Peyer's patch (tissue), 4 donors: Measurements from ENCODE around the gene WHRN. TPM values are rescaled to one million over a fixed set of nuclear protein-coding genes. Genes with fewer than 3 reads are reported as not detected.
A peak's percentile ranks its signal among the peaks of the same experiment; 100 is the strongest.

Source experiments
- DNase-seq, 3 donors: peaks; one replicate each; pipeline ENCODE4 v3.0.0-alpha.2; 2017 to 2019
- H3K27ac ChIP-seq, 4 donors: fragments of 200-600 bp; sonication (generic); one replicate each; pipeline ENCODE4 v1.5.1; 2016 to 2019
- H3K27me3 ChIP-seq, 2 donors: fragments of 200-600 bp; sonication (generic); one replicate each; pipeline ENCODE4 v1.5.1; 2019
- H3K36me3 ChIP-seq, 3 donors: fragments of 200-600 bp; sonication (generic); one replicate each; pipeline ENCODE4 v1.5.1; 2016 to 2019
- H3K4me1 ChIP-seq, 4 donors: fragments of 200-600 bp; sonication (generic); one replicate each; pipeline ENCODE4 v1.5.1; 2016 to 2019
- H3K4me3 ChIP-seq, 4 donors: fragments of 200-600 bp; sonication (generic); 1 replicate in 3 of 4; 2 replicates in 1 of 4; pipeline ENCODE4 v1.5.1; 2016 to 2019; ENCODE audit warnings: mild to moderate bottlenecking in 1 of 4
- H3K9me3 ChIP-seq, 4 donors: fragments of 200-600 bp; sonication (generic); one replicate each; pipeline ENCODE4 v1.5.1; 2016 to 2019; ENCODE audit warnings: mild to moderate bottlenecking in 1 of 4
- CTCF ChIP-seq, 6 experiments: fragments of 450-650 bp in 4 of 6; fragments of 200-600 bp in 2 of 6; sonication (generic) in 1 of 6; IDR thresholded peaks; one replicate each; pipeline ENCODE4 v1.5.1; 2017 to 2019; ENCODE audit warnings: antibody characterized with exemption in 6 of 6, mild to moderate bottlenecking in 3 of 6, moderate library complexity in 1 of 6
- POLR2A ChIP-seq, 2 donors: fragments of 450-650 bp; IDR thresholded peaks; one replicate each; pipeline ENCODE4 v1.5.1; 2017; ENCODE audit warnings: antibody characterized with exemption in 2 of 2, mild to moderate bottlenecking in 2 of 2, moderate library complexity in 2 of 2
- total RNA-seq, 4 donors: library from RNA; depleted of rRNA; stranded (reverse); fragments of >200 nt; gene quantifications; one replicate each; pipeline ENCODE4 v1.1.0, GENCODE V29; 2016

The WHRN gene
- total RNA-seq, 4 donors from 2014 or later, result 10.7 to 35.5 (median 15.3) TPM

GRCh38 chr9:114409103-114409780 lies 96.0 kb downstream of the WHRN start:
- H3K9me3 ChIP-seq, result no peaks in the 10 kb centered on the region
- DNase-seq, result no peak
- H3K4me1 ChIP-seq, result peaks cover 0 to 3% (median 0%) of the 10 kb centered on the region in 4 donors
- no peak overlapping the region for H3K4me3 ChIP-seq
- H3K27ac ChIP-seq, result no peak overlapping the region
- no peaks in the 10 kb centered on the region for H3K27me3 ChIP-seq
- TF ChIP-seq CTCF (IDR thresholded peaks at IDR 0.05) (no peak), POLR2A (IDR thresholded peaks at IDR 0.05) (no peak)
- H3K36me3 ChIP-seq, result no peaks in the 10 kb centered on the region

- no peaks in the 10 kb centered on the region for H3K36me3 ChIP-seq
- H3K4me3 ChIP-seq, result no peak overlapping the region
- no peak overlapping the region for H3K27ac ChIP-seq
- H3K9me3 ChIP-seq, result no peaks in the 10 kb centered on the region
- H3K27me3 ChIP-seq, result no peaks in the 10 kb centered on the region
- DNase-seq, result no peak
- no peak for TF ChIP-seq CTCF (IDR thresholded peaks at IDR 0.05)
- no peak for TF ChIP-seq POLR2A (IDR thresholded peaks at IDR 0.05)
- peaks cover 0 to 3% (median 0%) of the 10 kb centered on the region in 4 donors for H3K4me1 ChIP-seq
Measured at GRCh38 chr9:114408645-114409044, 96.6 kb downstream of the WHRN start.

DNA sequence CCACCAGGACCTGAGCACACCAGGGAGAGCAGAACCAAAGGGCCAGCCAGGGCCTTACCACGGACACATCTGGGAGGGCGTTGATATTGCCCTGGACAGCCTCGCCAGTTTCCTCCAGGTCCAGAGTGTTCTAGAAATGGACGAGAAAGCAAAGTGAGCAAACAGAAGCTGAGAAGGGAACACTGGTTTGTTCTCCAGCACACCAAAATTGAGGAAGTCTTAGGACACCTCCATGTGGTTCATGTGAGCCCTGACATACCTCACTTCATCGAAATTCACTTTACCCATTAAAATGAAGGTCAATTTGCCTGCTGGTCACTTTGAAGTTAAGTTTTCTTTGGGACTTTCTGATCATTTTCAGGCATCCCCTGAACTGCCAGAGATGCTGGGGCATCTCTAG lies 97.4 kb downstream of the WHRN start:
- Histone ChIP-seq H3K4me3 (no peak overlapping the region), H3K36me3 (no peaks in the 10 kb centered on the region), H3K27ac (no peak overlapping the region), H3K4me1 (peaks cover 0 to 3% (median 0%) of the 10 kb centered on the region in 4 donors), H3K27me3 (no peaks in the 10 kb centered on the region), H3K9me3 (no peaks in the 10 kb centered on the region)
- TF ChIP-seq CTCF (IDR thresholded peaks at IDR 0.05) (no peak), POLR2A (IDR thresholded peaks at IDR 0.05) (no peak)
- no peak for DNase-seq

GRCh38 chr9:114406441-114406840 lies 98.8 kb downstream of the WHRN start:
- DNase-seq, result no peak
- Histone ChIP-seq H3K4me1 (peaks cover 0 to 4% (median 2%) of the 10 kb centered on the region in 4 donors), H3K27ac (no peak overlapping the region), H3K9me3 (no peaks in the 10 kb centered on the region), H3K36me3 (no peaks in the 10 kb centered on the region), H3K4me3 (no peak overlapping the region), H3K27me3 (no peaks in the 10 kb centered on the region)
- TF ChIP-seq POLR2A (IDR thresholded peaks at IDR 0.05) (no peak), CTCF (IDR thresholded peaks at IDR 0.05) (no peak)

GRCh38 chr9:114405294-114406034 lies 99.8 kb downstream of the WHRN start:
- Histone ChIP-seq H3K9me3 (no peaks in the 10 kb centered on the region), H3K4me3 (no peak overlapping the region), H3K4me1 (peaks cover 0 to 13% (median 2%) of the 10 kb centered on the region in 4 donors), H3K27me3 (no peaks in the 10 kb centered on the region), H3K36me3 (no peaks in the 10 kb centered on the region), H3K27ac (no peak overlapping the region)
- peak; percentile 71 to 93 (median 77) for DNase-seq
- TF ChIP-seq POLR2A (IDR thresholded peaks at IDR 0.05) (no peak), CTCF (IDR thresholded peaks at IDR 0.05) (peak; percentile 53 to 88 (median 84))
